IMR-90 (cell line): Measurements from ENCODE around the gene FERMT2. TPM values are rescaled to one million over a fixed set of nuclear protein-coding genes. Genes with fewer than 3 reads are reported as not detected.
A peak's percentile ranks its signal among the peaks of the same experiment; 100 is the strongest.

Experiments
- ATAC-seq: fragments of 200-7000 bp; cut with Tn5 transposase; 2 replicates; pipeline ENCODE4 v1.9.1; 2020; ENCODE audit warnings: low read depth, mild to moderate bottlenecking, moderate library complexity
- BruUV-seq: library from RNA; stranded (reverse); fragments of 400-500 nt; replicated peaks from 2 replicates; lab custom pipeline; 2021; lab: Mats Ljungman, UMichigan
- CTCF ChIA-PET: fragments of 300-600 bp; formaldehyde crosslinking; extraction: SDS; loops from one replicate; lab custom pipeline; 2021; ENCODE audit warnings: antibody characterized with exemption; lab: Yijun Ruan, JAX
- POLR2A ChIA-PET: fragments of 300-600 bp; sonication (Branson Sonifier 250); formaldehyde crosslinking; loops from one replicate; lab custom pipeline; 2022; ENCODE audit warnings: antibody characterized with exemption; ENCODE audit not compliant: unreplicated experiment; lab: Charles Lee
- DNase-seq: peaks from one replicate; pipeline ENCODE4 v3.0.0; 2013
- H2AFZ ChIP-seq: replicated peaks from 2 replicates; pipeline ENCODE3; 2013; ENCODE audit warnings: low read length, mild to moderate bottlenecking; ENCODE audit not compliant: poor library complexity
- H2AK5ac ChIP-seq: 2 replicates; pipeline ENCODE4 v1.6.1; 2013; ENCODE audit warnings: low read depth, low read length, inconsistent platforms
- H2AK9ac ChIP-seq: replicated peaks from 2 replicates; pipeline ENCODE3; 2013; ENCODE audit warnings: mild to moderate bottlenecking, low read depth, low read length, moderate library complexity; ENCODE audit not compliant: poor library complexity
- H2BK120ac ChIP-seq: 2 replicates; pipeline ENCODE4 v1.6.1; 2013; ENCODE audit warnings: low read depth, low read length, inconsistent platforms
- H2BK15ac ChIP-seq: 3 replicates; pipeline ENCODE4 v1.6.1; 2013; ENCODE audit warnings: low read depth, low read length, inconsistent platforms
- H2BK20ac ChIP-seq: 2 replicates; pipeline ENCODE4 v1.6.1; 2013; ENCODE audit warnings: low read depth, mild to moderate bottlenecking, inconsistent platforms, low read length, moderate library complexity
- H2BK5ac ChIP-seq: 2 replicates; pipeline ENCODE4 v1.6.1; 2013; ENCODE audit warnings: mild to moderate bottlenecking, low read depth, low read length, inconsistent platforms; ENCODE audit not compliant: poor library complexity, severe bottlenecking
- H3K14ac ChIP-seq: replicated peaks from 2 replicates; pipeline ENCODE4 v1.6.1; 2013; ENCODE audit warnings: low read depth, low read length, inconsistent platforms
- H3K18ac ChIP-seq: 2 replicates; pipeline ENCODE4 v1.6.1; 2013; ENCODE audit warnings: low read depth, low read length, control low read depth
- H3K23ac ChIP-seq: 2 replicates; pipeline ENCODE4 v1.6.1; 2013; ENCODE audit warnings: low read depth, low read length, inconsistent platforms
- H3K27ac ChIP-seq: 2 replicates; pipeline ENCODE4 v1.5.1; 2013; ENCODE audit warnings: mild to moderate bottlenecking, control low read depth, low read length; ENCODE audit not compliant: insufficient read depth
- H3K27me3 ChIP-seq: 2 replicates; pipeline ENCODE4 v1.6.1; 2013; ENCODE audit warnings: low read length; ENCODE audit not compliant: control insufficient read depth, insufficient read depth
- H3K36me3 ChIP-seq: 2 replicates; pipeline ENCODE4 v1.6.1; 2013; ENCODE audit warnings: low read length, mixed read lengths; ENCODE audit not compliant: control insufficient read depth, insufficient read depth
- H3K4ac ChIP-seq: 2 replicates; pipeline ENCODE4 v1.6.1; 2013; ENCODE audit warnings: low read depth, low read length, inconsistent platforms
- H3K4me1 ChIP-seq: 2 replicates; pipeline ENCODE4 v1.6.1; 2013; ENCODE audit warnings: low read length, mixed read lengths; ENCODE audit not compliant: control insufficient read depth, insufficient read depth
- H3K4me2 ChIP-seq: 2 replicates; pipeline ENCODE4 v1.6.1; 2013; ENCODE audit warnings: low read depth, mild to moderate bottlenecking, control low read depth, low read length, moderate library complexity
- H3K4me3 ChIP-seq: 2 replicates; pipeline ENCODE4 v1.5.1; 2013; ENCODE audit warnings: low read depth, mild to moderate bottlenecking, control low read depth, low read length, moderate library complexity; ENCODE audit not compliant: insufficient read depth
- H3K56ac ChIP-seq: 2 replicates; pipeline ENCODE4 v1.6.1; 2013; ENCODE audit warnings: low read length, inconsistent platforms; ENCODE audit not compliant: insufficient read depth; ENCODE audit errors: extremely low read depth
- H3K79me1 ChIP-seq, 2 experiments: 2 replicates each; pipeline ENCODE4 v1.6.1; 2013; ENCODE audit warnings: low read length in 2 of 2, inconsistent platforms in 1 of 2, low read depth in 1 of 2
- H3K9ac ChIP-seq: 2 replicates; pipeline ENCODE4 v1.6.1; 2013; ENCODE audit warnings: low read depth, low read length, control low read depth
- H3K9me1 ChIP-seq: 2 replicates; pipeline ENCODE4 v1.6.1; 2013; ENCODE audit warnings: low read length, inconsistent platforms; ENCODE audit not compliant: insufficient read depth
- H3K9me3 ChIP-seq: 2 replicates; pipeline ENCODE4 v1.6.1; 2013; ENCODE audit warnings: low read length; ENCODE audit not compliant: control insufficient read depth, insufficient read depth
- H4K20me1 ChIP-seq: 2 replicates; pipeline ENCODE4 v1.6.1; 2013; ENCODE audit warnings: low read length, inconsistent platforms; ENCODE audit not compliant: insufficient read depth
- H4K5ac ChIP-seq: 2 replicates; pipeline ENCODE4 v1.6.1; 2013; ENCODE audit warnings: mild to moderate bottlenecking, low read depth, low read length, control low read depth
- H4K8ac ChIP-seq, 2 experiments: 2 replicates each; pipeline ENCODE4 v1.6.1; 2013; ENCODE audit warnings: low read depth in 2 of 2, low read length in 2 of 2, control low read depth in 1 of 2, inconsistent platforms in 1 of 2
- H4K91ac ChIP-seq: 2 replicates; pipeline ENCODE4 v1.6.1; 2013; ENCODE audit warnings: low read depth, low read length, inconsistent platforms; ENCODE audit not compliant: insufficient read depth
- CEBPB ChIP-seq: IDR thresholded peaks from 2 replicates; pipeline ENCODE4 v1.6.1; 2012; ENCODE audit warnings: low read depth, low read length, improper control_type of control experiment
- CHD1 ChIP-seq: IDR thresholded peaks from 2 replicates; pipeline ENCODE4 v1.6.1; 2012; ENCODE audit warnings: low read depth, low read length, improper control_type of control experiment
- CTCF ChIP-seq: conservative IDR thresholded peaks from 2 replicates; pipeline ENCODE4 v1.5.1; 2012; ENCODE audit warnings: mild to moderate bottlenecking, low read depth, low read length, improper control_type of control experiment
- ELK1 ChIP-seq: fragments of 150-350 bp; IDR thresholded peaks from 2 replicates; pipeline ENCODE4 v1.6.1; 2016; ENCODE audit warnings: low read depth, mild to moderate bottlenecking, low read length, moderate library complexity, borderline replicate concordance
- FOS ChIP-seq: fragments of 150-350 bp; IDR thresholded peaks from 2 replicates; pipeline ENCODE4 v1.6.1; 2016; ENCODE audit warnings: low read depth, low read length
- MAFK ChIP-seq: IDR thresholded peaks from 2 replicates; pipeline ENCODE4 v1.6.1; 2012; ENCODE audit warnings: low read depth, low read length, improper control_type of control experiment
- MAZ ChIP-seq: IDR thresholded peaks from 2 replicates; pipeline ENCODE4 v1.6.1; 2012; ENCODE audit warnings: low read depth, mild to moderate bottlenecking, low read length, improper control_type of control experiment, moderate library complexity, borderline replicate concordance
- MXI1 ChIP-seq: IDR thresholded peaks from 2 replicates; pipeline ENCODE4 v1.6.1; 2012; ENCODE audit warnings: low read depth, mild to moderate bottlenecking, low read length, moderate library complexity, borderline replicate concordance
- NFE2L2 ChIP-seq: fragments of 150-350 bp; IDR thresholded peaks from 2 replicates; pipeline ENCODE4 v1.6.1; 2016; ENCODE audit warnings: low read depth, mild to moderate bottlenecking, low read length
- POLR2A ChIP-seq: IDR thresholded peaks from 2 replicates; pipeline ENCODE4 v1.6.1; 2012; ENCODE audit warnings: mild to moderate bottlenecking, low read depth, low read length
- RAD21 ChIP-seq: IDR thresholded peaks from 2 replicates; pipeline ENCODE4 v1.6.1; 2012; ENCODE audit warnings: low read length, improper control_type of control experiment
- RCOR1 ChIP-seq: IDR thresholded peaks from 2 replicates; pipeline ENCODE4 v1.6.1; 2012; ENCODE audit warnings: mild to moderate bottlenecking, low read length, improper control_type of control experiment; ENCODE audit not compliant: insufficient replicate concordance
- RFX5 ChIP-seq: IDR thresholded peaks from 2 replicates; pipeline ENCODE4 v1.8.0; 2012; ENCODE audit warnings: low read depth, mild to moderate bottlenecking, low read length, moderate library complexity
- SMC3 ChIP-seq: fragments of 150-350 bp; IDR thresholded peaks from 2 replicates; pipeline ENCODE4 v1.6.1; 2016; ENCODE audit warnings: low read depth, mild to moderate bottlenecking, antibody characterized with exemption, low read length, moderate library complexity
- WGBS, 2 experiments: methylation state at CpG; one replicate each; pipeline versions ENCODE4 v1.1.5 to v1.1.7; 2013; ENCODE audit warnings: missing lambda C conversion rate in 2 of 2; ENCODE audit not compliant: insufficient read length in 1 of 2; ENCODE audit errors: extremely low coverage in 2 of 2; 5-methylcytosine and 5-hydroxymethylcytosine counted together
- dilution Hi-C: fragments of 300-500 bp; cut with HindIII; formaldehyde crosslinking; loops from one replicate; pipeline ENCODE4 v1.14.3; 2018; ENCODE audit warnings: low sequenced_read_pairs; ENCODE audit not compliant: unreplicated experiment
- in situ Hi-C: fragments of 300-500 bp; cut with MboI; formaldehyde crosslinking; loops from 3 replicates; pipeline ENCODE4 v1.14.3; 2019; ENCODE audit warnings: low sequenced_read_pairs, inconsistent platforms, mixed read lengths
- intact Hi-C: fragments of 100-400 bp; cut with micrococcal nuclease; formaldehyde crosslinking; loops from 2 replicates; pipeline ENCODE4 v1.10.0; 2022
- polyA plus RNA-seq, 3 experiments: library from polyadenylated mRNA; depleted of rRNA; stranded (reverse); fragments of >200 nt; gene quantifications; 2 replicates each; pipeline ENCODE4 v1.2.3, GENCODE V29; 2012; ENCODE audit warnings: low replicate concordance in 1 of 3
- total RNA-seq: library from RNA; depleted of rRNA; stranded (reverse); fragments of >200 nt; gene quantifications from 2 replicates; pipeline ENCODE4 v1.2.3, GENCODE V29; 2012

The FERMT2 gene
- total and polyA plus RNA-seq, 2 of the 4 experiments (the other 2 are of a cell fraction), result 131 to 217 TPM

GRCh38 chr14:52837451-52837850, 113.4 kb downstream of the FERMT2 start:
- no peaks in the 10 kb centered on the region for H4K20me1 ChIP-seq
- H4K5ac ChIP-seq, result no peak overlapping the region
- peaks cover 0 to 15% of the 10 kb centered on the region in 2 experiments; a peak in 1 of 4 replicates for H3K79me1 ChIP-seq
- dilution Hi-C loops (no loop called here), intact Hi-C loops (no loop called here), in situ Hi-C loops (no loop called here)
- DNase-seq, result no peak
- no peak overlapping the region for H2BK20ac ChIP-seq
- no peak overlapping the region for H3K4ac ChIP-seq
- H2AK9ac ChIP-seq, result peak overlapping the region; percentile 76
- H3K9me3 ChIP-seq, result no peaks in the 10 kb centered on the region
- H2AK5ac ChIP-seq, result peak overlapping the region; percentile 39; the same call in 1 of the 2 replicates
- H2BK15ac ChIP-seq, result no peak overlapping the region; the same call in 2 of the 3 replicates
- no peak overlapping the region for H2AFZ ChIP-seq
- no peak overlapping the region for H3K18ac ChIP-seq
- BruUV-seq, result no TSS peak
- ATAC-seq, result no peak
- CTCF ChIA-PET, result no interaction called here
- peaks cover 16% of the 10 kb centered on the region for H3K9me1 ChIP-seq
- no peak overlapping the region for H3K14ac ChIP-seq
- H3K4me2 ChIP-seq, result no peak overlapping the region
- no peak overlapping the region for H3K4me3 ChIP-seq
- H3K23ac ChIP-seq, result no peak overlapping the region; the same call in 1 of the 2 replicates
- H3K27ac ChIP-seq, result no peak overlapping the region
- H4K8ac ChIP-seq, result no peak overlapping the region
- POLR2A ChIA-PET, result no interaction called here
- no peak overlapping the region for H4K91ac ChIP-seq
- 94% methylated on average over 4 of the region's 7 CpGs; no CpG with 5 or more reads in 1 of the 2 experiments for WGBS, 2 experiments
- H3K4me1 ChIP-seq, result peaks cover 9% of the 10 kb centered on the region; the same call in 1 of the 2 replicates
- H2BK5ac ChIP-seq, result no peak overlapping the region
- H3K9ac ChIP-seq, result no peak overlapping the region
- H2BK120ac ChIP-seq, result no peak overlapping the region
- no peaks in the 10 kb centered on the region for H3K36me3 ChIP-seq
- H3K56ac ChIP-seq, result no peak overlapping the region
- TF ChIP-seq RCOR1, result no peak
- no peak for TF ChIP-seq MAFK
- TF ChIP-seq CEBPB, result no peak
- no peak for TF ChIP-seq ELK1
- TF ChIP-seq SMC3, result no peak
- TF ChIP-seq FOS, result no peak
- no peak for TF ChIP-seq RAD21
- TF ChIP-seq RFX5, result no peak
- TF ChIP-seq MAZ, result no peak
- no peak for TF ChIP-seq POLR2A
- TF ChIP-seq CHD1, result no peak
- TF ChIP-seq CTCF, result no peak
- TF ChIP-seq NFE2L2, result no peak
- TF ChIP-seq MXI1, result no peak
- H3K27me3 ChIP-seq, result no peaks in the 10 kb centered on the region
